Nephron (organoid): ENCODE measurements around the gene ENTHD1.

Experiments
- H3K27ac Mint-ChIP-seq, 3 experiments: 2 replicates each; pipeline ENCODE4 v1.8.0; 2020; ENCODE audit warnings: mixed read lengths in 3 of 3, mild to moderate bottlenecking in 2 of 3, moderate library complexity in 1 of 3
- H3K27me3 Mint-ChIP-seq: 2 replicates; pipeline ENCODE4 v1.8.0; 2021; ENCODE audit warnings: low read depth, mild to moderate bottlenecking, moderate library complexity, mixed read lengths
- H3K36me3 Mint-ChIP-seq: 2 replicates; pipeline ENCODE4 v1.8.0; 2020; ENCODE audit warnings: low read depth, mixed read lengths
- H3K4me1 Mint-ChIP-seq: 2 replicates; pipeline ENCODE4 v1.8.0; 2020; ENCODE audit warnings: mixed read lengths
- H3K4me3 Mint-ChIP-seq, 3 experiments: 2 replicates each; pipeline ENCODE4 v1.8.0; 2020; ENCODE audit warnings: mild to moderate bottlenecking in 3 of 3, mixed read lengths in 3 of 3, moderate library complexity in 2 of 3
- H3K9me3 Mint-ChIP-seq: 2 replicates; pipeline ENCODE4 v1.8.0; 2020; ENCODE audit warnings: mixed read lengths
- TF ChIP-seq, protein P1 (sequence below), 3 experiments: fragments of 200-600 bp; sonication (generic); IDR thresholded peaks; one replicate each; pipeline ENCODE4 v1.5.0; 2021; ENCODE audit warnings: antibody characterized with exemption in 3 of 3; ENCODE audit not compliant: unreplicated experiment in 3 of 3

ENTHD1 gene

DNA sequence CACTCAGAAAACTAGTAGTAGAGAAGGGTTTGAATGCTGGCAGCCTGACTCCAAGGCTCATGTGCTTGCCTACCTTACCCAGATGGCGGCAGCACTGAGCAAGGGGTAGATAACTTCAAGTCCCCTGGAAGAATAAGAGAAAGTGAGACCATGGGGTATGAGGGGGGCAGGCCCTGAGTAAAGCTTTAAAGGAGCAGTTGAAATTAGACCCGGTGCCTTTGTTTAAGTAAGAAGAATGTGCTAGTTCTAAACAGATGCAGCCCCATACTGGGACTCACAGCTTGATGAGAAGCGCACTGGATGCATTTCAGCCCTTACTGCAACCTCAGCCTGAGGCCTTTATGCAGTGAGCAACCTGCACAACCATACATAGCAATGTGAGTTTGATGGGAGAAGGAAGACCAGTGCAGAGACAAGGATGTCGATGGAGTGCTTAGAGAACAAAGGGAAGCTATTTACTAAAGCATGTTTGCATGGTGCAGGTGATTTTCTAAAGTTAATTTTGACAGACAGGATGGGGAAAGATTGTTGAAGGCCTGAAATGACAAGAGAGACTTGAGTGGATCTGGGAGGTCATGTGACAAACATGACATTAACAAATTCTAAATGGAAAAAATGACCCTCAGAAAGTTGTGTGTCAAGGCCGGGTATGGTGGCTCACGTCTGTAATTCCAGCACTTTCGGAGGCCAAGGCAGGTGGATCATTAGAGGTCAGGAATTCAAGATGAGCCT lies 39.5 kb upstream of the ENTHD1 start:
- Mint-ChIP-seq H3K27ac (no peak overlapping the region), H3K4me1 (no peaks in the 10 kb centered on the region), H3K27me3 (peaks cover 10% of the 10 kb centered on the region), H3K36me3 (no peaks in the 10 kb centered on the region), H3K4me3 (no peak overlapping the region), H3K9me3 (no peaks in the 10 kb centered on the region)
- TF ChIP-seq, protein P1, sequence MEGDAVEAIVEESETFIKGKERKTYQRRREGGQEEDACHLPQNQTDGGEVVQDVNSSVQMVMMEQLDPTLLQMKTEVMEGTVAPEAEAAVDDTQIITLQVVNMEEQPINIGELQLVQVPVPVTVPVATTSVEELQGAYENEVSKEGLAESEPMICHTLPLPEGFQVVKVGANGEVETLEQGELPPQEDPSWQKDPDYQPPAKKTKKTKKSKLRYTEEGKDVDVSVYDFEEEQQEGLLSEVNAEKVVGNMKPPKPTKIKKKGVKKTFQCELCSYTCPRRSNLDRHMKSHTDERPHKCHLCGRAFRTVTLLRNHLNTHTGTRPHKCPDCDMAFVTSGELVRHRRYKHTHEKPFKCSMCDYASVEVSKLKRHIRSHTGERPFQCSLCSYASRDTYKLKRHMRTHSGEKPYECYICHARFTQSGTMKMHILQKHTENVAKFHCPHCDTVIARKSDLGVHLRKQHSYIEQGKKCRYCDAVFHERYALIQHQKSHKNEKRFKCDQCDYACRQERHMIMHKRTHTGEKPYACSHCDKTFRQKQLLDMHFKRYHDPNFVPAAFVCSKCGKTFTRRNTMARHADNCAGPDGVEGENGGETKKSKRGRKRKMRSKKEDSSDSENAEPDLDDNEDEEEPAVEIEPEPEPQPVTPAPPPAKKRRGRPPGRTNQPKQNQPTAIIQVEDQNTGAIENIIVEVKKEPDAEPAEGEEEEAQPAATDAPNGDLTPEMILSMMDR (IDR thresholded peaks at IDR 0.05; ENCODE audit: unreplicated experiment in 3 of 3): peak in 1 of 3 experiments; percentile 14

DNA sequence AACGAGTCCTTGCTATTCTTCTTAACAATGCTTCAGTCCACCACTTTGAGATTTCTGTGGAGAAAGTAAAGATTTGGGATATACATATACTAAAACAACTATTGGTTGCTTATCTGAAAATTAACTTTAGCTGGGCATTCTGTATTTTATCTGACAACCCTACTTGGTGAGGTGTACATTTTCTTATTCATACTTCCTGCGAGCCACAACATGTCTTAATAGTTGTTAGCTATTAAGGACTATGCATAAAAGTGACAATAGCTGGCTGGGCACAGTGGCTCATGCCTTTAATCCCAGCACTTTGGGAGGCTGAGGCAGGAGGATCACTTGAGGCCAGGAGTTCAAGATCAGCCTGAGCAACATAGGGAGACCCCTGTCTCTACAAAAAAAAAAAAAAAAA lies 38.6 kb upstream of the ENTHD1 start:
- Mint-ChIP-seq H3K4me3 (no peak overlapping the region), H3K9me3 (no peaks in the 10 kb centered on the region), H3K36me3 (no peaks in the 10 kb centered on the region), H3K4me1 (no peaks in the 10 kb centered on the region), H3K27ac (no peak overlapping the region), H3K27me3 (peaks cover 10% of the 10 kb centered on the region)
- TF ChIP-seq, protein P1 (IDR thresholded peaks at IDR 0.05; ENCODE audit: unreplicated experiment in 3 of 3): no peak

DNA sequence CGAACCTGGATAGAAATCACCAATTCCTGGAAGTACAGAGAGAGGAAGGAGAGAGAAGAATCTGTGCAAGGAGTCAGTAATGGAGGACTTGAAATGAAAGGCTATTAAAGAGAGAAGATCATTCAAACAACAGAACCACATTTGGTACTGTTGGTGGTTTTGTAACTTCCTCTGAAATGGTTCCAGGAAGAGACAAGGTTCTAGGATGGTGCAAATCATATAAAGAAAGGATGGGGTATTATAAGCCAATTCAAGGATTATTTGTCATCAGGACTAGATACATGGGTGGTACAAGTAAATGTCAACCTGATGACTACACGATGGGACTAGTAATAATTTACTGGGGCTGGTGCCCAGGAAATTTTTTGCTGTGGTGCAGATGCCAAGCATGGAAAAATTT lies 37.7 kb upstream of the ENTHD1 start:
- no peaks in the 10 kb centered on the region for H3K9me3 Mint-ChIP-seq

DNA sequence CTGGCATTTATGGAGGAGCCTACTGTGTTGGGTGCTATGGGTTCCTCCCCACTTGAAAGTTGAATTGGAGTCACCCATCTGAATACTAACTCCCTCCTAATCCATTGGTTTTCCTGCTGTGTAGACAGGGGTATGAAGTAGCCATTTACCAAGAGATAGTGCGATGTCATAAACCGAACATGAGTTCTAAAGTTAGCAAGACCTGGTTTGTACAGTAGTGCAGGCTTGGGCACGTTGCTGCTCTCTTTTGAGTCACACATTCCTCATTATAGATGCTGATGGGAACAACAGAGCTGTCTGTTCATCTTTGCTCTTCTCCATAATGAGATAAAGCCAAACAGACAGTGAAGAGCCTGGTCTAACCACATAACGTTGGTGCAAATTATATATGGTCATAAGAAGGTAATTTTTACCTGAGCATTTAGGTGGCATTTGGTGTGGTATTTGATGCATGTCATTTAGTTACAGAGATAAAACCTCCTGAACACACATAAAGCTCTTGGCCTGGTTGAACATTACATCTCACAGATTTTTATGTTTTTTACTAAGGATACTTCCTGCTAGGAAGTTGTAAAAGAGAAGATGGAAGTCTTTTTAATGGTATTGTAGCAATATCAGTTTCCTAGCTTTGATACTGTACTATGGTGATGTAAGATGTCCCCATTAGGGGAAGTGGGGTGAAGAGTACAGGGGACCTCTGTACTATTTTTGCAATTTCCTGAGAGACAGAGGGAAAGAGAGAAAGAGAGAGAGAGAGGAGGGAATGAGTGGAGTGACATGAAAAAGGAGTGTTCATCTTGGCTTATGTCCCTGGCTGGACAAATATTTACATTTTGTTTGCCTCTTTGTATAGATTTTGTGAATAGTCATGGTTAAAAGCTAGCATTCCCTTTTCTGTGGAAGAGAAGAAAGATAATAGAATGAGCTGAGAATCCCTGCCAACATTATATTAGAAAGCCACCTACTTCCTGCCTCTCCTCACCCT lies 35.3 kb upstream of the ENTHD1 start:
- H3K36me3 Mint-ChIP-seq: no peaks in the 10 kb centered on the region
- H3K4me1 Mint-ChIP-seq: peaks cover 4% of the 10 kb centered on the region
- TF ChIP-seq, protein P1 (IDR thresholded peaks at IDR 0.05; ENCODE audit: unreplicated experiment in 3 of 3): no peak
- no peaks in the 10 kb centered on the region for H3K27me3 Mint-ChIP-seq
- no peak overlapping the region for H3K4me3 Mint-ChIP-seq
- H3K27ac Mint-ChIP-seq: no peak overlapping the region
- no peaks in the 10 kb centered on the region for H3K9me3 Mint-ChIP-seq

More for the DNA sequence above, 37.7 kb upstream of the ENTHD1 start:
- TF ChIP-seq, protein P1 (IDR thresholded peaks at IDR 0.05; ENCODE audit: unreplicated experiment in 3 of 3): no peak
- Mint-ChIP-seq H3K27ac (no peak overlapping the region), H3K36me3 (no peaks in the 10 kb centered on the region), H3K4me1 (no peaks in the 10 kb centered on the region), H3K4me3 (no peak overlapping the region), H3K27me3 (peaks cover 5% of the 10 kb centered on the region)

DNA sequence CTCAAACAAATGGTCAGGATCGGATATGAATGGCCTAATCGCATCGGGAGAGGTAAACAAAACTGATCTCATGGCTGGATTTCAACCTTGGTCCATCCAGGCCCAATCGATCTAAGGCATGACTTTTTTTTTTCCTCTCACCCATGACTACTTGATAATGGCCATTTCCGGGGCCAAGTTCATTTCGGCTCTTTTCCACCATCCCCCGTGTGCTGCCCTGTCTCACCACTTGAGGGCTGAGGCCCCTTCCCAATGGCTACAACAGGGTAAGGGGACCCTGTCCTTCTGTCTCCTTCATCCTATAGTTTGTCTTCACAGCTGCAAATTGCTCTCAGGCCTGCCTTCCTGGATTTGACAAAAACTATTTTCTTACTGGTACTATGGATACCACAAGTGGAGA lies 34.0 kb upstream of the ENTHD1 start:
- no peaks in the 10 kb centered on the region for H3K36me3 Mint-ChIP-seq
- TF ChIP-seq, protein P1 (IDR thresholded peaks at IDR 0.05; ENCODE audit: unreplicated experiment in 3 of 3): no peak
- H3K4me1 Mint-ChIP-seq: peaks cover 11% of the 10 kb centered on the region
- H3K9me3 Mint-ChIP-seq: no peaks in the 10 kb centered on the region
- H3K27me3 Mint-ChIP-seq: no peaks in the 10 kb centered on the region
- H3K4me3 Mint-ChIP-seq: no peak overlapping the region
- H3K27ac Mint-ChIP-seq: no peak overlapping the region
